Activated CD4-positive, alpha-beta T cell treated with anti-CD3 and anti-CD28 coated beads for 36 hours (primary cell): ENCODE data around the gene ESPNL. TPM values are rescaled to one million over a fixed set of nuclear protein-coding genes. Genes with fewer than 3 reads are reported as not detected.

Source experiments
- ATAC-seq: fragments of 200-7000 bp; cut with Tn5 transposase; one replicate; pipeline ENCODE4 v1.10.0; 2021; ENCODE audit warnings: mild to moderate bottlenecking, moderate library complexity
- CTCF ChIA-PET: fragments of 350-600 bp; sonication (Branson Sonifier 250); formaldehyde crosslinking; loops from one replicate; lab custom pipeline; 2021; ENCODE audit warnings: antibody characterized with exemption; lab: Charles Lee
- POLR2A ChIA-PET: fragments of 350-600 bp; sonication (Branson Sonifier 250); formaldehyde crosslinking; loops from one replicate; lab custom pipeline; 2021; ENCODE audit warnings: antibody characterized with exemption, inconsistent platforms; lab: Charles Lee
- DNase-seq: peaks from one replicate; pipeline ENCODE4 v3.0.0-alpha.2; 2020
- H3K27ac Mint-ChIP-seq: one replicate; pipeline ENCODE4 v1.8.0; 2021; ENCODE audit warnings: mixed read lengths
- H3K27me3 Mint-ChIP-seq: one replicate; pipeline ENCODE4 v1.8.0; 2021; ENCODE audit warnings: mixed read lengths
- H3K36me3 Mint-ChIP-seq: one replicate; pipeline ENCODE4 v1.8.0; 2021; ENCODE audit warnings: low read depth, mixed read lengths
- H3K4me1 Mint-ChIP-seq: one replicate; pipeline ENCODE4 v1.8.0; 2021; ENCODE audit warnings: mixed read lengths
- H3K4me3 Mint-ChIP-seq: one replicate; pipeline ENCODE4 v1.8.0; 2021; ENCODE audit warnings: mild to moderate bottlenecking, moderate library complexity, mixed read lengths
- H3K9me3 Mint-ChIP-seq: one replicate; pipeline ENCODE4 v1.8.0; 2021; ENCODE audit warnings: low read depth, mixed read lengths
- intact Hi-C, 2 experiments: fragments of 100-400 bp; cut with DNase I in 1 of 2; cut with micrococcal nuclease in 1 of 2; formaldehyde crosslinking; loops; one replicate each; pipeline versions ENCODE4 v1.14.2 to v1.15.1; 2022 to 2024; cut with DNase I, micrococcal nuclease
- total RNA-seq, 2 experiments: library from RNA; stranded (reverse); gene quantifications; one replicate each; pipeline ENCODE4 v1.2.3, GENCODE V29; 2021

ESPNL gene
- total RNA-seq, 2 experiments from 2014 or later: 0.16 to 0.21 TPM

DNA sequence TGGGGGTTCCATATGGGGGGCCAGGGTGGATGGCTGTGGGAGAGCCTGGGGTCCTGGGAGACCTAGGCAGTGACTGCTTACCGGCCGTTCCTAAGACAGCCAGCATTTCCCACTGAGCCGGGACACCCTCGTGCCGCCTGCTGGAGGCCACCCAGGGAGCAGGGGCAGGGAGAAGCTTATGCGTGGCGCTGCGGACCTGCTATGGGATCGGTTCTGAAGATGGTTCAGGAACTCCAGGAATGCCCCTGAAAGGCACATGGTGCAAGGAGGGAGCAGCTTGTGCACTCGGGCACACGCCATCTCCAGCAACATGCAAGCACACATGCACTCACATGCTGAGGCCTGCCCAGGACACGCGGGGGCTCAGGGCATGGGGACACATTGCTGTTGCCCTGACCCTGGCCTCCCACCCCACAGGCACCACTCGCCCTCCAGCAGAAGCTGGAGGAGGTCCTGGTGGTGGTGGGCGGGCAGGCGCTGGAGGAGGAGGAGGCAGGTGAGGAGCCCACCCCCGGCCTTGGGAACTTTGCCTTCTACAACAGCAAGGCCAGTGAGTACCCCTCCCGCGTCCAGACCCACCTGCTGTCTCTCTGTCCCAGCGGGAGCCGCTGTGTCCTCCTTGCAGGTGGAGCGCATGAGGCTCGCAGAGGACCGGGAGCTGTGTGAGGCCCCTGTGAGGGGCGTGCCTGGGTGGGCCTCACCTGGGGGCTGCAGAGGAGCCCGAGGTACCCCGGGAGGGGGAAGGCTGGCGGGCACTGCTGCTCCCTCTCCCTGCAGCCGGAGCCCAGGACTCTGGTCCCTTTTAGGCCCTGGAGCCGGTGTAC, 42.5 kb downstream of the ESPNL start:
- Mint-ChIP-seq H3K27me3 (no peaks in the 10 kb centered on the region), H3K36me3 (no peaks in the 10 kb centered on the region), H3K27ac (no peak overlapping the region), H3K9me3 (no peaks in the 10 kb centered on the region), H3K4me1 (peaks cover 3% of the 10 kb centered on the region), H3K4me3 (no peak overlapping the region)
- POLR2A ChIA-PET: interaction anchor here (0.6 kb wide), 1 partner anchor 418 kb away, joined by 5 read pairs; no protein-coding TSS in a partner anchor
- DNase-seq (no peak), ATAC-seq (no peak)
- intact Hi-C loops: no loop called here
- CTCF ChIA-PET: no interaction called here

DNA sequence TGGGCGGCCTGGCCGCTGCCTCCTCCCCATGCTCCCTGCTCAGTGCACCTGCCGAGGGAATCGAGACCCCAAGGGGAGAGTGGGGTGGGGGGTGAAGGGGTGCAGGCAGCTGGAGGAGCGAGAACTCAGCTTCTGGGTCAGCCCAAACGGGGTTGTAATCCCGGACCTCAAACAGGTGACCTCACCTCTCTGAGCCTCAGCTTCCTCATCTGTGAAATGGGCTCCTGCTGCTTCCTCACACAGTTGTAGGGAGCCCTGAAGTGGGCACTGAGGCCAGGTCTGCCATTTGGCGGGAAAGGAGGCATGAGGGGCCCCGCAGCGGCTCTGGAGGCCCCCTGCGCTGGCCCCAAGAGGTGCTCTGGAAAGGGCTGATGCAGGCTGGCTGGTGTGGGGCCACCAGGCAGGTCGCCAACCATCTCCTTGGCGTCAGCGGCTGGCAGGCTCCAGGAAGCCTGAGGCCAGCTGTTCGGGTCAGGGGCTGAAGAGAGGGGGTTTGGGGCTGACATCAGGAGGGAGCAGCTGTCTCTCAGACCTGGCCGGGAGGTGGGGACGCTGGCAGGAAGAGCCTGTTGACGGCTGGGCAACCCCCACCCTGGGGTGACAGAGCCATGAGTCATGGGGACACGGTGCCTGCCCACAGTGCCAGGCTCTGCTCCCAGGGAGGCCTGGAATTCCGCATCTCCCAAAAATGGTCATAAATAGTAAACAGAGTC, 43.3 kb downstream of the ESPNL start:
- peak; percentile 53 for DNase-seq
- peak; percentile 66 for ATAC-seq

DNA sequence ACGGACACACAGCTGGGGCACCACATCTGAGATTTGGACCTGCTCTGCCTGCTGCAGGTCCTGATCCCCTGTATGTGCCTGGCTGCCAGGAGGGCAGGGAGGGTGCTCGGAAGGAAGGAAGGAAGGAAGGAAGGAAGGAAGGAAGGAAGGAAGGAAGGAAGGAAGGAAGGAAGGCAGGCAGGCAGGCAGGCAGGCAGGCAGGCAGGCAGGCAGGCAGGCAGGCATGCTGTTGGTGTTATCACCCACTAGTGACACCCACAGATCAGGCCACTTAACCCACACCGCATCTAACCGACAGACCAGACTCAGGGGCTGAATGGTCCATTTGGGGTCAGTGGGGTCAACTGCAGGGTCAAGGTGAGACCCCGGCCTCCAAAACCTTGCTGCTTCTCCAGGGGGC, 44.1 kb downstream of the ESPNL start:
- H3K9me3 Mint-ChIP-seq: no peaks in the 10 kb centered on the region
- POLR2A ChIA-PET: no interaction called here
- no peak overlapping the region for H3K4me3 Mint-ChIP-seq
- no peaks in the 10 kb centered on the region for H3K36me3 Mint-ChIP-seq
- CTCF ChIA-PET: no interaction called here
- H3K27me3 Mint-ChIP-seq: no peaks in the 10 kb centered on the region
- peaks cover 3% of the 10 kb centered on the region for H3K4me1 Mint-ChIP-seq
- intact Hi-C loops: no loop called here
- ATAC-seq (no peak), DNase-seq (no peak)
- H3K27ac Mint-ChIP-seq: no peak overlapping the region

More for the DNA sequence above, 43.3 kb downstream of the ESPNL start:
- CTCF ChIA-PET: no interaction called here
- intact Hi-C loops: no loop called here
- POLR2A ChIA-PET: interaction anchor here (0.6 kb wide), 1 partner anchor 419 kb away, joined by 5 read pairs; no protein-coding TSS in a partner anchor
- peaks cover 3% of the 10 kb centered on the region for H3K4me1 Mint-ChIP-seq
- H3K27me3 Mint-ChIP-seq: no peaks in the 10 kb centered on the region
- no peak overlapping the region for H3K4me3 Mint-ChIP-seq
- H3K36me3 Mint-ChIP-seq: no peaks in the 10 kb centered on the region
- H3K27ac Mint-ChIP-seq: no peak overlapping the region
- no peaks in the 10 kb centered on the region for H3K9me3 Mint-ChIP-seq

DNA sequence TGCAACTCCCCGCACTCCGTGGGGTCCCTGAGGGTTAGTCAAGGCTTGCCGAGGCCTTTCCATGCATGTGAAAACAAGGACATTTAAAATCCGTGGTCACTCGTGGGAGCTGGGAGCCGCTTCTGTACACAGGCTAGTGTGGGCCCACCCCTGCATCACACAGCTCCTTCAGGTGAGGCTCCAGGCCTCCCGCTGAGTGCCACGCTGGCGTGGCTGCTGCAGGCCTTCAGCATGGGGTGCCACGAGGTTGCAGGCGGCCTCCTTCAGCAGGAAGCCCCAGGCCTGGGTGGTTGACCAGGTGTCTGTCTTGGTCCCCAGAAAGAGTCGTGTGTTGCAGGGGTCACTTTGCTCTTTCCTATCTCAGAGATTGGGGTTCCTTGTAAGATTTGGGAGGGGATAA, 44.9 kb downstream of the ESPNL start:
- H3K4me3 Mint-ChIP-seq: no peak overlapping the region
- CTCF ChIA-PET: interaction anchor here (0.5 kb wide), 1 partner anchor 95 kb away, joined by 3 read pairs; the partner anchor contains the start of gene HES6
- no peak for DNase-seq

DNA sequence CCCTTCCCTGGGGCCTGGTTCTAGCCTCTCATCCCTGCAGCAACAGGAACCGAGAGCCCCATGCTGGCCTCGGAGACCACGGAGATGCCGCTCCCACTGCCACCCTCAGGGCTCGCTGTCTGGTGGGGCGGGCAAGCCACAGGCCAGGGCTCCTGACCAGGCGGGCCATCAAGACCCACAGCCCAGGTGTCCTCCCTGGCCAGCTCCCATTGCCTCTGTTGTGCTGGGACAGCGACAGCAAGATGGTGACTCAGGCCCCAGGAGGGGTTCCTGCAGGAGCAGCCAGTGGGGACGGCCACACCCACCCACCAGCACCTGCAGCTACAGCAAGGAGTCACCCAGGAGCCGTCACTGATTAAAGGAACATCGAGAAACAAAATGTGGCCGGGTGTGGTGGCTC, 45.7 kb downstream of the ESPNL start:
- H3K4me1 Mint-ChIP-seq: peaks cover 3% of the 10 kb centered on the region
- no peaks in the 10 kb centered on the region for H3K27me3 Mint-ChIP-seq
- CTCF ChIA-PET: interaction anchor here (0.7 kb wide), 1 partner anchor 47 kb away, joined by 3 read pairs; no protein-coding TSS in a partner anchor
- H3K36me3 Mint-ChIP-seq: no peaks in the 10 kb centered on the region
- no peak overlapping the region for H3K27ac Mint-ChIP-seq
- POLR2A ChIA-PET: no interaction called here
- H3K4me3 Mint-ChIP-seq: no peak overlapping the region
- H3K9me3 Mint-ChIP-seq: no peaks in the 10 kb centered on the region
- ATAC-seq (no peak), DNase-seq (no peak)
- intact Hi-C loops: no loop called here

More for the DNA sequence above, 44.9 kb downstream of the ESPNL start:
- Mint-ChIP-seq H3K9me3 (no peaks in the 10 kb centered on the region), H3K36me3 (no peaks in the 10 kb centered on the region), H3K27ac (no peak overlapping the region), H3K4me1 (peaks cover 3% of the 10 kb centered on the region), H3K27me3 (no peaks in the 10 kb centered on the region)
- POLR2A ChIA-PET: no interaction called here
- no peak for ATAC-seq
- intact Hi-C loops: no loop called here

DNA sequence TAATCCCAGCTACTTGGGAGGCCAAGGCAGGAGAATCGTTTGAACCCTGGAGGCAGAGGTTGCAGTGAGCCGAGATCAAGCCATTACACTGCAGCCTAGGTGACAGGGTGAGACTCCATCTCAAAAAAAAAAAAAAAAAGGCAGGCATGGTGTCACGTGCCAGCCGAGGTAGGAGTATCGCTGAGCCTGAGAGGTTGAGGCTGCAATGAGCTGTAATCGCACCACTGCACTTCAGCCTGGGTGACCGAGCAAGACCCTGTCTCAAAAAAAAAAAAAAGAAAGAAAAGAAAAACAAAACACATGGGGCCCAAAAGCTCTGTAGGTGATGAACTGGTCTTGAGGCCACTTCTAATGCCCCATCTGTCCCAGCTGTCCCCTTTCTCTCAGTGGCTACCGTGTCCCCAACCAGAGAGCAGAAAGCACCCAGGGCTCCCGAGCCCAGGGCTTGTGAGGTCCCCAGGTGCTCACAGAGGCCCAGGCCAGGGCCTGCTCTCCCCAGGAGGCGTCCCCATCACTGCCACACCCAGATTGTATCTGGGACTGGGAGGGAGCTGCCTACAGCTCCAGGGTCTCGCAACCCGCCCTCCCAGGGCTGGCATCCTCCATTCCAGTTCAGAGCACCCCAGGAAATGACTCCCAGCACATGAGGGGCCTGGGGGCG, 46.9 kb downstream of the ESPNL start:
- CTCF ChIA-PET: interaction anchor here (0.6 kb wide), 2 partner anchors 28 to 195 kb away, joined by 3 read pairs; no protein-coding TSS in a partner anchor
- no peaks in the 10 kb centered on the region for H3K27me3 Mint-ChIP-seq

DNA sequence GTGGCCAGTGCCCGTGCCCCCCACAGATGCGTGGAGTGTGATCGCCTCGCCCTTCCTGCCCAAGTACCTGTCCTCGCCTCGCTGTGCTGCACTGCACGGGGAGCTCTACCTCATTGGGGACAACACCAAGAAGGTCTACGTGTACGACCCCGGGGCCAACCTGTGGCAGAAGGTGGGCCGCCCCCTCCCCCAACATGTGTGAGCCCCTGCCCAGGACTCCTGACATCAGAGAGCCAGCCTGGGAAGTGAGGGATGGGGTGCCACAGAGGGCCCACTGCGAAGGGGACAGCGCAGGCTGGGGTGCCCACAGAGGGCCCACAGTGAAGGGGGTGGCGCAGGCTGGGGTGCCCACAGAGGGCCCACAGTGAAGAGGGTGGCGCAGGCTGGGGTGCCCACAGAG, 48.8 kb downstream of the ESPNL start:
- H3K4me1 Mint-ChIP-seq: no peaks in the 10 kb centered on the region
- intact Hi-C loops: no loop called here
- no peak for DNase-seq
- ChIA-PET POLR2A (no interaction called here), CTCF (no interaction called here)
- no peak for ATAC-seq
- H3K36me3 Mint-ChIP-seq: no peaks in the 10 kb centered on the region
- no peak overlapping the region for H3K4me3 Mint-ChIP-seq
- peaks cover 1% of the 10 kb centered on the region for H3K9me3 Mint-ChIP-seq
- H3K27me3 Mint-ChIP-seq: no peaks in the 10 kb centered on the region
- H3K27ac Mint-ChIP-seq: no peak overlapping the region

More for the DNA sequence above, 46.9 kb downstream of the ESPNL start:
- ATAC-seq (no peak), DNase-seq (no peak)
- Mint-ChIP-seq H3K27ac (no peak overlapping the region), H3K9me3 (no peaks in the 10 kb centered on the region), H3K36me3 (no peaks in the 10 kb centered on the region), H3K4me3 (no peak overlapping the region), H3K4me1 (no peaks in the 10 kb centered on the region)
- intact Hi-C loops: no loop called here
- POLR2A ChIA-PET: interaction anchor here (0.7 kb wide), 1 partner anchor 1763 kb away, joined by 3 read pairs; no protein-coding TSS in a partner anchor

DNA sequence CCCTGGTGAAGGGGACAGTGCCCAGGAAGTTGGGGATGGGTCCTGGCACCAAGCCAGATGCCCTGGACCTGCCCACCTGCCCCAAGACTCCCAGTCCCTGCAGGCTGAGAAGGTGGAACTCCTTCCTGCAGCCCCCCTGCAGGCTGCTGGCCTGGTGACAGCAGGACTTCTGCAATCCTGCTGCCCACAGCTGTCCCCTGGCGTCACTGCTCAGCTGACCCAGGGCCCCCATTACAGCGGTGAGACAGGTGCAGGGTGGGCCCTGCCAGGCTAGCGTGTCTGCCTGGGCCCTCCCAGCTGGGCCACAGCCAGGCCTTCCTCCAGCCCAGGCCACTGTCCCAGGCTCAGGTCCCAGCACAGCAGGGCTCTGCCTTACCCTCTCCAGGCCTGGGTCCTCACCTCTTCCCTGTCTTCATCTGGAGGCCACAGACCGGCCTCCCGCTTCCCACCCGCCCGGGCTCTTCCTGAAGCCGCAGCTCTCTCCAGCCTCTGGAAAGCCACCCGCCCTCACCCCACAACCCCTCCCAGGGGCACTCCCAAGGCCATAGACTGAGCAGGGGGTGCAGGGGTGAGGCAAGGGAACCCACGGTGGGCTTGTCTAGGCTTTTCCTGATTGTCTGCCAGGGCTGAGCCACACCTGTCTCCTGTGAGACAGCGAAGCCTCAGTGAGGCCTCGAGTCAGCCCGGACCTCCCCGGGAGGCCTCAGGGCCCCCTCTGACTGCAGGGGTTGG, 49.9 kb downstream of the ESPNL start:
- Mint-ChIP-seq H3K9me3 (peaks cover 4% of the 10 kb centered on the region), H3K4me1 (no peaks in the 10 kb centered on the region), H3K4me3 (no peak overlapping the region), H3K27me3 (no peaks in the 10 kb centered on the region), H3K36me3 (no peaks in the 10 kb centered on the region), H3K27ac (no peak overlapping the region)
- intact Hi-C loops: no loop called here
- CTCF ChIA-PET: no interaction called here
- DNase-seq (no peak), ATAC-seq (no peak)
- POLR2A ChIA-PET: no interaction called here

DNA sequence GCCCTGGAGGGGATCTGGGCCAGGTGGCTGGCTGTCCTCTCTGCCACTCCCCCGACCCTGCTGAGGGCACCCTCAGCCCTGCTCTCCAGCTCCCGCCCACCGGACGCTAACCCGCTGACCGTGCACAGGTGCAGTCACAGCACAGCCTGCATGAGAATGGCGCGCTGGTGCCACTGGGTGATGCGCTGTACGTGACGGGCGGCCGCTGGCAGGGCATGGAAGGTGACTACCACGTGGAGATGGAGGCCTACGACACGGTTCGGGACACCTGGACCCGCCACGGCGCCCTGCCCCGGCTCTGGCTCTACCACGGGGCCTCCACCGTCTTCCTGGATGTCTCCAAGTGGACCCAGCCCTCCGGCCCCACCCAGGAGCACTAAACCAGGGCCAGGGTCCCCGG, 50.5 kb downstream of the ESPNL start:
- no peaks in the 10 kb centered on the region for H3K36me3 Mint-ChIP-seq
- ChIA-PET CTCF (no interaction called here), POLR2A (no interaction called here)
- DNase-seq: no peak
- no peak for ATAC-seq
- H3K27me3 Mint-ChIP-seq: no peaks in the 10 kb centered on the region
- intact Hi-C loops: no loop called here
- no peaks in the 10 kb centered on the region for H3K4me1 Mint-ChIP-seq
- no peak overlapping the region for H3K4me3 Mint-ChIP-seq
- peaks cover 4% of the 10 kb centered on the region for H3K9me3 Mint-ChIP-seq
- H3K27ac Mint-ChIP-seq: no peak overlapping the region

DNA sequence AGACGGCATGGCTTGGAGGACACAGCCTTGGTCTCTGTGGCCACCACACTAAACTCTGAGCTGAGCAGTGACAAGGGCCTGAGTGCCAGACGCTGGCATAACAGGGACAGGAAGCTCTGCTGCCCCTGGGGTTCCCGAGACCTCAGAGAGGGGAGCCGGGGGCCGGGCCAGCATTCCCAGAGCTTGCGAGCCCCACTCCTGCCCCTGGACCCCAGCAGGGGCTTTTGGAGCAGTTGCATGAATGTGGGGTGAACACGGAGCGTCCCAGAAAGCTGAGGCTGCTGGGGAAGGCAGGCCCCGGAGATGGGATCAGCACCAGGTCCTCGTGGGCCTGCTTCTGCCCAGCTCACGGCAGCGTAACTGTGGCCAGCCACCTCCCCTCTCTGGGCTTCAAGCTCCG, 51.1 kb downstream of the ESPNL start:
- H3K4me3 Mint-ChIP-seq: no peak overlapping the region

More for the DNA sequence above, 51.1 kb downstream of the ESPNL start:
- Mint-ChIP-seq H3K9me3 (peaks cover 4% of the 10 kb centered on the region), H3K27ac (no peak overlapping the region), H3K4me1 (no peaks in the 10 kb centered on the region), H3K27me3 (no peaks in the 10 kb centered on the region), H3K36me3 (no peaks in the 10 kb centered on the region)
- DNase-seq (no peak), ATAC-seq (no peak)
- POLR2A ChIA-PET: no interaction called here
- intact Hi-C loops: no loop called here
- CTCF ChIA-PET: no interaction called here
